OCI-LY7 (cell line): ENCODE data around the gene F8. TPM values are rescaled to one million over a fixed set of nuclear protein-coding genes. Genes with fewer than 3 reads are reported as not detected.

ENCODE experiments used
- BruUV-seq: library from RNA; stranded (reverse); fragments of 400-500 nt; replicated peaks from 2 replicates; lab custom pipeline; 2021; lab: Mats Ljungman, UMichigan
- CTCF ChIA-PET: fragments of 300-600 bp; sonication (Branson Sonifier 250); formaldehyde crosslinking; loops from one replicate; lab custom pipeline; 2022; ENCODE audit warnings: antibody characterized with exemption; ENCODE audit not compliant: unreplicated experiment; lab: Charles Lee
- POLR2A ChIA-PET: fragments of 300-600 bp; sonication (Branson Sonifier 250); formaldehyde crosslinking; loops from one replicate; lab custom pipeline; 2022; ENCODE audit warnings: antibody characterized with exemption; lab: Charles Lee
- DNase-seq: peaks from one replicate; pipeline ENCODE4 v3.0.0-alpha.2; 2015; ENCODE audit warnings: low spot score
- H2AFZ ChIP-seq: fragments of 200-600 bp; sonication (generic), shearing (Covaris generic); 2 replicates; pipeline ENCODE4 v1.6.1; 2014; ENCODE audit warnings: mild to moderate bottlenecking, antibody characterized with exemption, low read length, moderate library complexity
- H3K27ac ChIP-seq: fragments of 200-600 bp; sonication (generic); 2 replicates; pipeline ENCODE4 v1.5.1; 2014; ENCODE audit warnings: mixed run types, low read depth, mild to moderate bottlenecking, moderate library complexity, low read length, inconsistent platforms; ENCODE audit not compliant: poor library complexity, severe bottlenecking
- H3K36me3 ChIP-seq: fragments of 200-600 bp; sonication (generic); 2 replicates; pipeline ENCODE4 v1.6.1; 2014; ENCODE audit warnings: mild to moderate bottlenecking, antibody characterized with exemption, low read length, moderate library complexity, mixed read lengths; ENCODE audit not compliant: insufficient read depth
- H3K4me1 ChIP-seq: fragments of 200-600 bp; sonication (generic); 2 replicates; pipeline ENCODE4 v1.5.1; 2014; ENCODE audit warnings: mild to moderate bottlenecking, low read length; ENCODE audit not compliant: insufficient read depth, poor library complexity, severe bottlenecking
- H3K4me2 ChIP-seq: fragments of 200-600 bp; sonication (generic); 2 replicates; pipeline ENCODE4 v1.6.1; 2014; ENCODE audit warnings: mild to moderate bottlenecking, low read length
- H3K4me3 ChIP-seq: fragments of 200-600 bp; sonication (generic); 2 replicates; pipeline ENCODE4 v1.5.1; 2014; ENCODE audit warnings: mild to moderate bottlenecking, low read depth, low read length; ENCODE audit not compliant: poor library complexity, severe bottlenecking
- H3K79me2 ChIP-seq: fragments of 200-600 bp; sonication (generic); 2 replicates; pipeline ENCODE4 v1.6.1; 2016; ENCODE audit warnings: low read depth, mild to moderate bottlenecking, low read length, moderate library complexity, mixed read lengths; ENCODE audit not compliant: insufficient read depth
- H3K9me2 ChIP-seq: fragments of 200-600 bp; sonication (generic); 2 replicates; pipeline ENCODE4 v1.6.1; 2016; ENCODE audit warnings: mild to moderate bottlenecking, low read length, mixed read lengths; ENCODE audit not compliant: insufficient read depth
- H3K9me3 ChIP-seq: fragments of 200-600 bp; sonication (generic); 2 replicates; pipeline ENCODE4 v1.6.1; 2014; ENCODE audit warnings: mild to moderate bottlenecking, mixed run types, low read length, mixed read lengths
- H4K20me1 ChIP-seq: fragments of 200-600 bp; sonication (generic); 2 replicates; pipeline ENCODE4 v1.6.1; 2014; ENCODE audit warnings: mild to moderate bottlenecking, antibody characterized with exemption, low read length, moderate library complexity, mixed read lengths; ENCODE audit not compliant: insufficient read depth
- EZH2phosphoT487 ChIP-seq: fragments of 200-600 bp; sonication (generic); IDR thresholded peaks from 2 replicates; pipeline ENCODE4 v1.6.1; 2018; ENCODE audit warnings: low read depth, borderline replicate concordance, mild to moderate bottlenecking, mixed run types, antibody characterized with exemption, low read length, moderate library complexity, mixed read lengths
- intact Hi-C: fragments of 100-400 bp; cut with micrococcal nuclease; formaldehyde crosslinking; loops from one replicate; pipeline ENCODE4 v1.10.0; 2022; ENCODE audit not compliant: unreplicated experiment
- total RNA-seq, 2 experiments: library from RNA; depleted of rRNA in 1 of 2; stranded (reverse); fragments of >200 nt in 1 of 2; shearing (Covaris generic) in 1 of 2; gene quantifications; 2 replicates each; pipeline ENCODE4 v1.2.3, GENCODE V29; 2014 to 2022
- TF ChIP-seq, protein P1 (sequence below): fragments of 200-600 bp; sonication (generic); conservative IDR thresholded peaks from 2 replicates; pipeline ENCODE4 v1.5.1; 2014; ENCODE audit warnings: mild to moderate bottlenecking, antibody characterized with exemption, low read length, moderate library complexity, mixed read lengths

F8 gene
- total RNA-seq, 2 experiments from 2014 or later, result 0.47 to 1.7 TPM

DNA sequence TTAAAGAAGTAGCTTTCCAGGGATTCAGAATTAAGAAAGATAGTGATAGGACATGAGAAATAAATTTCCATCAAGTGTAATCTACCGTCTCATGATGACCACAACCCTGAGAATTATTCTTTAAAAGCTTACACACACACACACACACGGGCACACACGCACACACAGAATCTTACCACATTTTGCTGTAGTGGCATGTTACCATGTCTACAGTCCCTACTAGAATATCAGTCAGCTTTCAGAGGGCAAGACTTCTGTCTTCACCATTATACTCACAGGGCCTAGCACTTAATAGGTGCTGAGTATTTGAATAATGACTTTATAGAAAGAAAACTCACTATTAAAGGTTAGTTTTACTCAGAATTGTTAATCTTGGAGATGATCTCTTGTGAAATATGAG, 33.0 kb upstream of the F8 start:
- no peak for DNase-seq
- TF ChIP-seq, protein P1, sequence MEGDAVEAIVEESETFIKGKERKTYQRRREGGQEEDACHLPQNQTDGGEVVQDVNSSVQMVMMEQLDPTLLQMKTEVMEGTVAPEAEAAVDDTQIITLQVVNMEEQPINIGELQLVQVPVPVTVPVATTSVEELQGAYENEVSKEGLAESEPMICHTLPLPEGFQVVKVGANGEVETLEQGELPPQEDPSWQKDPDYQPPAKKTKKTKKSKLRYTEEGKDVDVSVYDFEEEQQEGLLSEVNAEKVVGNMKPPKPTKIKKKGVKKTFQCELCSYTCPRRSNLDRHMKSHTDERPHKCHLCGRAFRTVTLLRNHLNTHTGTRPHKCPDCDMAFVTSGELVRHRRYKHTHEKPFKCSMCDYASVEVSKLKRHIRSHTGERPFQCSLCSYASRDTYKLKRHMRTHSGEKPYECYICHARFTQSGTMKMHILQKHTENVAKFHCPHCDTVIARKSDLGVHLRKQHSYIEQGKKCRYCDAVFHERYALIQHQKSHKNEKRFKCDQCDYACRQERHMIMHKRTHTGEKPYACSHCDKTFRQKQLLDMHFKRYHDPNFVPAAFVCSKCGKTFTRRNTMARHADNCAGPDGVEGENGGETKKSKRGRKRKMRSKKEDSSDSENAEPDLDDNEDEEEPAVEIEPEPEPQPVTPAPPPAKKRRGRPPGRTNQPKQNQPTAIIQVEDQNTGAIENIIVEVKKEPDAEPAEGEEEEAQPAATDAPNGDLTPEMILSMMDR, result no peak
- TF ChIP-seq EZH2phosphoT487, result no peak
- H3K27ac ChIP-seq, result no peak overlapping the region
- H3K9me3 ChIP-seq, result no peaks in the 10 kb centered on the region
- peaks cover 23% of the 10 kb centered on the region for H3K36me3 ChIP-seq
- POLR2A ChIA-PET, result no interaction called here
- no peak overlapping the region for H3K4me3 ChIP-seq
- H4K20me1 ChIP-seq, result no peaks in the 10 kb centered on the region
- CTCF ChIA-PET, result no interaction called here
- BruUV-seq, result no TSS peak
- intact Hi-C loops, result no loop called here
- H3K79me2 ChIP-seq, result no peaks in the 10 kb centered on the region
- no peaks in the 10 kb centered on the region for H3K9me2 ChIP-seq
- no peak overlapping the region for H2AFZ ChIP-seq
- no peaks in the 10 kb centered on the region for H3K4me1 ChIP-seq
- H3K4me2 ChIP-seq, result no peak overlapping the region

DNA sequence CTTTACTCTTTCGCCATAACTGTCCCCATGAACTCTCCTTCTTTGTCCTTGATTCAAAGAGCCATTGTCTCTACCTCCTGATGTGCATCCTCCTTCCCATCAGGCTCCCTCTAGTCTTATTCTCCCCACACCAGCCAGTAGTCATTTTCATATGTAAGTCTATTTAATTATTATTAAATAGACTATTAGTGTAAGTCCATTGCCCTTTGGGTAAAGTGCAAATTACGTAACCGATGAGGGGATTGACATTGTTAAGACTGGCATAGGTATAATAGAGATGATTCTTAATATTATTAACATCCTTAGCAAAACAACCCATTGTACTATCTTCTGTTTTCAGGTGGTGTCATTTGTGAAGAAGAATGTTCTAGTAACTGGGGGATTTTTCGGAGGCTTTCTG, 31.7 kb upstream of the F8 start:
- Histone ChIP-seq H3K36me3 (peaks cover 17% of the 10 kb centered on the region), H3K4me2 (no peak overlapping the region), H3K9me2 (no peaks in the 10 kb centered on the region), H3K27ac (no peak overlapping the region), H3K4me3 (no peak overlapping the region), H3K79me2 (no peaks in the 10 kb centered on the region), H2AFZ (no peak overlapping the region), H4K20me1 (no peaks in the 10 kb centered on the region), H3K4me1 (no peaks in the 10 kb centered on the region), H3K9me3 (no peaks in the 10 kb centered on the region)
- CTCF ChIA-PET, result interaction anchor here (1.4 kb wide), 1 partner anchor 10 kb away, joined by 3 read pairs; no protein-coding TSS in a partner anchor
- BruUV-seq, result no TSS peak
- TF ChIP-seq, protein P1, result no peak
- TF ChIP-seq EZH2phosphoT487, result no peak
- POLR2A ChIA-PET, result no interaction called here
- intact Hi-C loops, result no loop called here
- DNase-seq, result no peak

DNA sequence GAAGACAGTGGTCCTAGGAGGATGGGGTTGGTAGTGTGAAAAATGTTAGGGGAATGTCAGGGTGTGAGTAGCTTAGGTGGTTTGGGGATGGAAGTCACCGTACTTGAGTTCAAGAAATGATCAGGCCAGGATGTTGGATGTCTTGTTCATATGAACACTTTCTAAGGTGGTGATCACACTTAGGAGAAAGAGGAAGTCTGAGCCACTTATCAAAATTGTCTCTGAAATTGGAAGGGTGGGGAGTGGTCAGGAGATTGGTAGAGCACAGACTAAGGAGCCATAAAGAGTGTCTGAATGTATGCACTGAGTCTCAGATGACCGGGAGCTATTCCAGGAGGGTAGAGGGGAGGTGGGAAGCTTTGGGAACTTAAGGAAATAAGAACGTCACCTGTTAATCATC, 31.1 kb upstream of the F8 start:
- TF ChIP-seq, protein P1, result no peak
- TF ChIP-seq EZH2phosphoT487, result no peak
- no TSS peak for BruUV-seq
- Histone ChIP-seq H3K27ac (no peak overlapping the region), H2AFZ (no peak overlapping the region), H3K9me2 (no peaks in the 10 kb centered on the region), H3K79me2 (no peaks in the 10 kb centered on the region), H3K4me3 (no peak overlapping the region), H4K20me1 (no peaks in the 10 kb centered on the region), H3K36me3 (peaks cover 19% of the 10 kb centered on the region), H3K4me1 (no peaks in the 10 kb centered on the region), H3K4me2 (no peak overlapping the region), H3K9me3 (no peaks in the 10 kb centered on the region)
- ChIA-PET CTCF (interaction anchor here (1.0 to 1.4 kb wide), 2 partner anchors 11 to 17 kb away, joined by 3 read pairs; no protein-coding TSS in a partner anchor), POLR2A (no interaction called here)
- intact Hi-C loops, result no loop called here
- DNase-seq, result no peak
